Gastrocnemius medialis (tissue), 4 donors: ENCODE data around the gene TMIGD3. TPM values are rescaled to one million over a fixed set of nuclear protein-coding genes. Genes with fewer than 3 reads are reported as not detected.
A peak's percentile ranks its signal among the peaks of the same experiment; 100 is the strongest.
"Not testable (repeated sequence)": the region's sequence is repeated elsewhere in the genome, so short reads cannot be mapped to it uniquely, and the experiment has no call there.

ENCODE experiments used
- ATAC-seq, 2 donors: fragments of 150-250 bp; one replicate each; pipeline ENCODE4 v1.9.1; 2016
- DNase-seq, 2 donors: peaks; one replicate each; pipeline ENCODE4 v3.0.0-alpha.2; 2019
- H3K27ac ChIP-seq, 4 donors: fragments of 200-600 bp; sonication (generic); 1 replicate in 1 of 4; 2 replicates in 3 of 4; pipeline ENCODE4 v1.5.1; 2016 to 2018; ENCODE audit warnings: mild to moderate bottlenecking in 2 of 4, moderate library complexity in 1 of 4
- H3K27me3 ChIP-seq, 3 donors: fragments of 200-600 bp; sonication (generic) in 2 of 3; 1 replicate in 1 of 3; 2 replicates in 2 of 3; pipeline versions ENCODE4 v1.5.1 to v1.6.0; 2016 to 2019; ENCODE audit warnings: mild to moderate bottlenecking in 1 of 3, moderate library complexity in 1 of 3
- H3K36me3 ChIP-seq, 2 donors: fragments of 200-600 bp; sonication (generic) in 1 of 2; one replicate each; pipeline ENCODE4 v1.5.1; 2017 to 2018
- H3K4me1 ChIP-seq, 2 donors: fragments of 200-600 bp; sonication (generic) in 1 of 2; one replicate each; pipeline ENCODE4 v1.5.1; 2016 to 2017; ENCODE audit warnings: mild to moderate bottlenecking in 2 of 2
- H3K4me3 ChIP-seq, 4 donors: fragments of 200-600 bp; sonication (generic) in 3 of 4; 1 replicate in 1 of 4; 2 replicates in 3 of 4; pipeline ENCODE4 v1.5.1; 2016 to 2019; ENCODE audit warnings: mild to moderate bottlenecking in 2 of 4
- H3K9me3 ChIP-seq, 3 donors: fragments of 200-600 bp; sonication (generic) in 2 of 3; 1 replicate in 1 of 3; 2 replicates in 2 of 3; pipeline ENCODE4 v1.5.1; 2016 to 2019
- POLR2A ChIP-seq, 2 donors: fragments of 450-650 bp; IDR thresholded peaks; one replicate each; pipeline ENCODE4 v1.6.1; 2017; ENCODE audit warnings: antibody characterized with exemption in 2 of 2, mild to moderate bottlenecking in 2 of 2, moderate library complexity in 2 of 2
- in situ Hi-C, 4 donors: fragments of 200-750 bp; cut with MboI; loops; one replicate each; pipeline versions ENCODE4 v1.15.0 to v1.8.0; 2017; ENCODE audit warnings: low sequenced_read_pairs in 4 of 4
- intact Hi-C: fragments of 100-400 bp; cut with DNase I; formaldehyde crosslinking; loops from one replicate; pipeline ENCODE4 v1.15.1; 2023; ENCODE audit warnings: low total_unique reads
- total RNA-seq, 4 donors: library from RNA; depleted of rRNA; stranded (reverse); fragments of >200 nt; gene quantifications; one replicate each; pipeline versions ENCODE4 v1.1.0 to v1.2.3, GENCODE V29; 2016
- TF ChIP-seq, protein P1 (sequence below), 5 experiments: fragments of 450-650 bp in 3 of 5; fragments of 200-600 bp in 2 of 5; sonication (generic) in 2 of 5; IDR thresholded peaks in 4 of 5; conservative IDR thresholded peaks in 1 of 5; 1 replicate in 4 of 5; 2 replicates in 1 of 5; pipeline ENCODE4 v1.5.1; 2016 to 2019; ENCODE audit warnings: antibody characterized with exemption in 5 of 5, mild to moderate bottlenecking in 3 of 5, moderate library complexity in 3 of 5

TMIGD3 gene
- under 1 TPM in 3 of 4 donors, not detected in 1; 0.51 to 0.67 (median 0.55) TPM for total RNA-seq

DNA sequence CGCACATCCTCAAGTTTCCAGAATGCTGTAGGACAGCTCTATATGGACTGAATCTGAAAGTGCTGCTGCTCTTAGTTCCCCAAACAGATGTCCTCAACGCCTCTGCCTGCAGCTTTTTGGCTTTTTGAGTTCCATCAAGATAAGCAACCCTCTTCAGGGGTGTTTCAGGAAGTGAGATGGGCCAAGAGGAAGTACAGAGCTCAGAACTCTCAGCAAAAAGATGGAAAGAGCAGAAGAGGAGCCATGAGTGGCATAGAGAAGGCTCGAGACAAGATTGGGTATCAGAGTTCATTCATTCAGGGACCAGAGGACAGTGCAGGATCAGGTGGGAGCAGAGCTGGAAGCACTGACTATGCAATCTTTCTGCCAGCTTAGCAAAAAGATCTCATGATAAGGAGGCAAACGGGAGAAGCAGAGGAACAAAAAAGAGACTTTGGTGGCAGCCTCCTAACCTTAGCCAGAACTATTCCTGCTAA is at the start of gene TMIGD3, which contains the start of gene ADORA3:
TMIGD3 (minus strand) TSS at position 49 of the 476 bp plus-strand sequence. CDS start 279 bp downstream, outside the sequence.
ADORA3 (minus strand) TSS at position 49 of the 476 bp plus-strand sequence. CDS start 279 bp downstream, outside the sequence.
- intact Hi-C loops: no loop called here
- in situ Hi-C loops: loop anchor here in 2 of 4 donors (10.0 kb wide), 2 partner anchors 121 to 151 kb away; no protein-coding TSS in a partner anchor
- TF ChIP-seq, protein P1, sequence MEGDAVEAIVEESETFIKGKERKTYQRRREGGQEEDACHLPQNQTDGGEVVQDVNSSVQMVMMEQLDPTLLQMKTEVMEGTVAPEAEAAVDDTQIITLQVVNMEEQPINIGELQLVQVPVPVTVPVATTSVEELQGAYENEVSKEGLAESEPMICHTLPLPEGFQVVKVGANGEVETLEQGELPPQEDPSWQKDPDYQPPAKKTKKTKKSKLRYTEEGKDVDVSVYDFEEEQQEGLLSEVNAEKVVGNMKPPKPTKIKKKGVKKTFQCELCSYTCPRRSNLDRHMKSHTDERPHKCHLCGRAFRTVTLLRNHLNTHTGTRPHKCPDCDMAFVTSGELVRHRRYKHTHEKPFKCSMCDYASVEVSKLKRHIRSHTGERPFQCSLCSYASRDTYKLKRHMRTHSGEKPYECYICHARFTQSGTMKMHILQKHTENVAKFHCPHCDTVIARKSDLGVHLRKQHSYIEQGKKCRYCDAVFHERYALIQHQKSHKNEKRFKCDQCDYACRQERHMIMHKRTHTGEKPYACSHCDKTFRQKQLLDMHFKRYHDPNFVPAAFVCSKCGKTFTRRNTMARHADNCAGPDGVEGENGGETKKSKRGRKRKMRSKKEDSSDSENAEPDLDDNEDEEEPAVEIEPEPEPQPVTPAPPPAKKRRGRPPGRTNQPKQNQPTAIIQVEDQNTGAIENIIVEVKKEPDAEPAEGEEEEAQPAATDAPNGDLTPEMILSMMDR (IDR thresholded peaks at IDR 0.05 in 4 of 5, conservative IDR thresholded peaks at IDR 0.05 in 1 of 5): no peak
- TF ChIP-seq POLR2A (IDR thresholded peaks at IDR 0.05): peak in 1 of 2 donors; percentile 37

DNA sequence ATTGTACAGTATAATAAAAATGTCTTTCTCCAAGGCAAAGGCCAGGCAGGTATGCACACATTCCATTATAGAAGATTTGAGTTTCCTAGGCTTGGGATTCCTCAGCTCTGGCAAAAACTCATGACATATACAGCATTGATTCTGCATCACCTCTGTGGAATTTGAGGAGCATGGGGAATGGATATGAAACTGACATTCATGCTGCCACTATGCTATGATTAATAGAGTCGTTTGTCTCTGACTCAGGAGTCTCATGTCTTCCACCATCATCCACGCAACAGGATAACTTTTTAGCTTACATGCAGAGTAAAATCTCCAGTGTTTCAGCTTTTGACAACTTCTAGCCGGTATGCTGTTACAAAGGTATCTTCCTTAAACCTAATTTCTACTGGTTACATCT is 49.8 kb upstream of the TMIGD3 start:
- in situ Hi-C loops (no loop called here), intact Hi-C loops (no loop called here)
- Histone ChIP-seq H3K4me3 (no peak overlapping the region), H3K4me1 (no peaks in the 10 kb centered on the region), H3K27me3 (no peaks in the 10 kb centered on the region), H3K27ac (no peak overlapping the region), H3K36me3 (no peaks in the 10 kb centered on the region), H3K9me3 (no peaks in the 10 kb centered on the region)
- no peak for DNase-seq
- ATAC-seq: no peak
- TF ChIP-seq POLR2A (IDR thresholded peaks at IDR 0.05): no peak

More for the DNA sequence above, at the start of gene TMIGD3, which contains the start of gene ADORA3:
- ATAC-seq (no peak), DNase-seq (no peak)
- peaks cover 14 to 16% of the 10 kb centered on the region in 2 donors for H3K4me1 ChIP-seq
- no peaks in the 10 kb centered on the region for H3K36me3 ChIP-seq
- H3K27ac ChIP-seq: no peak within 1 kb of the TSS
- H3K9me3 ChIP-seq: no peaks in the 10 kb centered on the region
- no peaks in the 10 kb centered on the region for H3K27me3 ChIP-seq
- H3K4me3 ChIP-seq: peak within 1 kb of the TSS in 1 of 4 donors; percentile 22

DNA sequence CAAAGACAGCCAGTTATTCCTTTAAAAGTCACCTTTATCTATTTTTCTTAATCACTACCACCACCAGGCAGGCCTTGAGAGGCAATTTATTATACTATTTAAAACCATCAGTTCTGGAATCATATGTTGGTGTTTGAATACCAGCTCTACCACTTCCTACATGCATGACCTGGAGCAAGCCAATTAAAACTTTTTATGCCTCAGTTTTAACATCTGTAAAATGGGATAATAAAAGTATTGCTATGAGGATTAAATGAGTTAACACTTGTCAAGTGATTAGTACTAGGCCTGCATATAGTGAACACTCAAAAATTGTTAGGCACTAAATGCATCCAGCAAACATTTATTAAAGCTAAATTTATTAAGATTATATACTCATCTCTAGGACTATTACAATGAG is 49.2 kb upstream of the TMIGD3 start:
- no peak for TF ChIP-seq POLR2A (IDR thresholded peaks at IDR 0.05)
- Histone ChIP-seq H3K4me3 (no peak overlapping the region), H3K27me3 (no peaks in the 10 kb centered on the region), H3K27ac (no peak overlapping the region), H3K4me1 (no peaks in the 10 kb centered on the region), H3K9me3 (no peaks in the 10 kb centered on the region), H3K36me3 (no peaks in the 10 kb centered on the region)
- DNase-seq: no peak
- intact Hi-C loops: no loop called here
- ATAC-seq: no peak
- in situ Hi-C loops: no loop called here

DNA sequence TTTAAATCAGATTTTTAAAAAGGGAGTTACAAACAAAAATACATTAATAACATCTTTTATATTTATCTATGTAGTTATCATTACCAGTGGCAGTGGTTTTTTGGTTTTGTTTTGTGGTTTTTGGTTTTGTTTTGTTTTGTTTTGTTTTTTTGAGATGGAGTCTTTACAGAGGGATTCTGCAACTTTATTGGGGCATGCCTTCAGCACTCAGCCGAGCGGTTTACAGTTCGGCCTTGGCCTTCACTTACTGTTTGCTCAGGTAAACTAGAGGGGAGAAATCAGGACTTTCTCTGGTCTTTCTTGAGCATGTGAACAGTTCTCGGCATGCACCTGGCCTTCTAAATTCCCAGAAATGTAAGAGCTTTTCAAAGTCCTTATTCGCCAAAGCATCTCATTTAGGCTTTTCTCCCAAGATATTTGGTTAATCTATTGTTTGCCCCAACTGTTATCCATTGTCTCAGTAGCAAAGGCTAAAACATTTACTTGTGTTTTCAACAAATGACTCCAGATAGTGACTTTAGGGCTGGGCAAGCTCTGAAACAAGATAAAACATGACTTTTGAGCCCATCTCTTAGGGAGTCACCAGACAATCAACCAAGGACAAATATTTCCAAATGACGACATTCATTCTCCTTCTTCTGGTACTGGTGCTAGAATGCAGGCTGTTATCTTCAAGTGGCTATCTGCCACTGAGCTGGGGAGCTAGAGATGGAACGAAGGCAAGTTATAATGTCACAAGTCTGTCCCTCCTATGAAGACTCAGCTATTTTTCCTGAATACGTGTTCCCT is 48.4 kb upstream of the TMIGD3 start:
- Histone ChIP-seq H3K4me3 (no peak overlapping the region), H3K9me3 (no peaks in the 10 kb centered on the region), H3K36me3 (no peaks in the 10 kb centered on the region), H3K27ac (no peak overlapping the region), H3K27me3 (no peaks in the 10 kb centered on the region), H3K4me1 (no peaks in the 10 kb centered on the region)
- intact Hi-C loops: no loop called here
- no peak for ATAC-seq
- TF ChIP-seq POLR2A (IDR thresholded peaks at IDR 0.05): no peak
- TF ChIP-seq, protein P1 (IDR thresholded peaks at IDR 0.05 in 4 of 5, conservative IDR thresholded peaks at IDR 0.05 in 1 of 5): no peak
- in situ Hi-C loops: no loop called here
- no peak for DNase-seq

DNA sequence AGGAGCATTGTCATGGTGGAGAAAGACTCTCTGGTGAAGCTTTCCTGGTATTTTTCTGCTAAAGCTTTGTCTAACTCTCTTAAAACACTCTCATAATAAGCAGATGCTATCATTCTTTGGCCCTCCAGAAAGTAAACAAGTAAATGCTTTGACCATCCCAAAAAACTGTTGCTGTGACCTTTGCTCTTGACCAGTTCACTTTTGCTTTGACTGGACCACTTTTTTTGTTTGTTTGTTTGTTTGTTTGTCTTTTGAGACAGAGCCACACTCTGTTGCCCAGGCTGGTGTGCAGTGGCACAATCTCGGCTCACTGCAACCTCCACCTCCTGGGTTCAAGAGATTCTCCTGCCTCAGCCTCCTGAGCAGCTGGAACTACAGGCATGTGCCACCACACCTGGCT is 44.4 kb upstream of the TMIGD3 start:
- in situ Hi-C loops, intact Hi-C loops: not testable (repeated sequence)

DNA sequence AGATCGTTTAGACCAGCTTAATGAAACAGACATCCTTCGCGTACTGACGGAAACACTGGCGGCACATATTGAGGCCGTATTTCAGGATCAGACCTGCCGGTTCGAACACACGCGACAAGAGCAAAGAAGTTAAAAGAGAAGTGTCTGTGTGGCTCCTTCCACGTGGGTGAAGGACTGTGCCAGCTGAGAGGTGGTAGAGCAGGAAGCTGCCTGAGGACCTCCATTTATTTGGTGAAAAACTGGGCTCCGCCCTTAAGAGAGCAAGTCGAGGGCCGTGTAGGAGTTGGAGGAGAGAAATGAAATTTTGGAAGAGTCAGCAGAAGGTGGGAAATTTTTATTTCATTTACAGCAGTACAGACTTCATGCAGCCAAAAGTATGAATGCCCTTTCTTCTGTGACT is 38.8 kb upstream of the TMIGD3 start:
- Histone ChIP-seq H3K36me3 (no peaks in the 10 kb centered on the region), H3K27ac (no peak overlapping the region), H3K9me3 (no peaks in the 10 kb centered on the region), H3K4me3 (no peak overlapping the region), H3K27me3 (no peaks in the 10 kb centered on the region), H3K4me1 (no peaks in the 10 kb centered on the region)
- intact Hi-C loops: no loop called here
- in situ Hi-C loops: no loop called here
- DNase-seq (no peak), ATAC-seq (no peak)
- TF ChIP-seq POLR2A (IDR thresholded peaks at IDR 0.05): no peak
- TF ChIP-seq, protein P1 (IDR thresholded peaks at IDR 0.05 in 4 of 5, conservative IDR thresholded peaks at IDR 0.05 in 1 of 5): no peak

More for the DNA sequence above, 44.4 kb upstream of the TMIGD3 start:
- not testable (repeated sequence) for H3K27ac ChIP-seq, DNase-seq, H3K9me3 ChIP-seq, H3K4me1 ChIP-seq, H3K4me3 ChIP-seq, H3K36me3 ChIP-seq, ATAC-seq, H3K27me3 ChIP-seq
